Skin of body (tissue), 3 donors: ENCODE data around the gene KRT36. TPM values are rescaled to one million over a fixed set of nuclear protein-coding genes. Genes with fewer than 3 reads are reported as not detected.
A peak's percentile ranks its signal among the peaks of the same experiment; 100 is the strongest.

Experiments used
- DNase-seq: peaks from one replicate; lab custom pipeline; 2025; lab: John Stamatoyannopoulos, UW
- small RNA-seq: library from RNA; depleted of rRNA; stranded (forward); fragments of <200 nt; gene quantifications from one replicate; pipeline ENCODE3, GENCODE V24; 2014; ENCODE audit warnings: low replicate concordance
- total RNA-seq: library from RNA; depleted of rRNA; stranded (reverse); fragments of >200 nt; gene quantifications from one replicate; pipeline ENCODE4 v1.2.3, GENCODE V29; 2014

The KRT36 gene
- total RNA-seq, 1 donor from 2014 or later, result 1.9 TPM

DNA sequence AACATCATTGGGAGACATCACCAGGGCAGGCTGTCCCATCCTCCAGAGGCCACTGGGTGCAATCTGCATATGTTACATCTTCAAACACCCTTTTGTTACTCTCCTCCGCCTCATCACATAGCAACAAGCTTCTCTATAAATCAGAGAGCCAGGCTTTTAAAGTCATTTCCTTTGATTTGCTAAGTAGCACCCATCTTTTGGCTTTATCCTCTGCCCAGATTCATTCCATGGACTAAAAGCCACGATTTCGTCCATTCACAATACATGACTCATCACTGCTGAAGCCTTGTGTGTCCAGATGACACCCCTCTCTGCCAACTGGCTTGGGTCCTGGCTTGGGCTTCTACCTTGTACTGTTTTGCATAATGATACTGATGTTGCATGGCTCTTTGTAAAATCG lies 47.0 kb downstream of the KRT36 start:
- DNase-seq, result no peak

- no peak for DNase-seq
These were observed 49.1 kb downstream of the KRT36 start, which contains the start of gene KRT38 for GRCh38 chr17:41440531-41441033. Gene KRT38 (minus strand): TSS chr17:41440983. CDS start chr17:41440921, 62 bp downstream.

DNA sequence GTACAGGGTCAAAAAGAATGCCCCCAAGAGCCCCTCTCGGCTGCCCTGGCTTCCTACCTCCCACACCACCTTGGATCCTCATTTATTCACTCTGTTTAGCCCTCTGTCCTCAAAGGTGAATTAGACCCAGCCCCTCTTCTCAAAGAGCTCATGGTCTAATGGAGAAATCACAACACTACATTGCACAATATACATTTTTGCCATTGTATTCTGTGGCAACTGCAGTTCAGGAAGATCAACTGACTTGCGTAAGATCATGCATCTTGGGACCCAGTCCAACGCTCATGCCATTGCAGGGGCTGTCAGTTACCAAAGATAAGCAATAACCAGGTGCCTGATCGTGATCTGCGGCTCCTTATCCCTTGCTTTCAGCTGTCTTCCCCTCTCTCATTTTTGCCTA lies 50.3 kb downstream of the KRT36 start:
- no peak for DNase-seq

DNA sequence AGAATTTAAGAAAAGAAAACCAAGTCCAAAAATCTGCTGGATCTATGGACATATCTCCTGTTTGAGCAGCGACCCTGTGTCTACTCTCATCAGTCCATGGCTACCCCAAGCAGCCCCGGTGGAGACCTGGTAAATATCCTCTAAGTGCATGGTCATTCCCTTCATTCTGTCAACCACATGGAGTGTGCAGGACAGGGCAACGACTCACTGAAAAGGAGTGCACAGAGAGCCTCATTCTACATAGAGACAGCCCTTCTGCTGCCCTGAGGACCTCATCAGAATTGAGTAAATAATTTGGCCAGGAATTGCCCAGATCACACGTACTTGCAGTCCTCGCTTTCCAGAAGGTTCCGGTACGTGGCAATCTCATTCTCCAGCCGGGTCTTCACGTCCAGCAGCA lies 51.9 kb downstream of the KRT36 start:
- no peak for DNase-seq

GRCh38 chr17:41437254-41437653 lies 52.5 kb downstream of the KRT36 start:
- no peak for DNase-seq

Small RNA genes lying within 50 kb of the gene (small RNA-seq; reads per million reads assigned to genes)
- gene RNU2-32P, result 0.92 reads per million, percentile 77 among the genes with 10 or more reads in this experiment

Other genes with a start within 250 kb of the KRT36 start
- gene KRTAP9-4, start 240.2 kb downstream of the KRT36 start, total RNA-seq, result 6.5 TPM
- gene KRTAP9-9, start 234.5 kb downstream of the KRT36 start, total RNA-seq, result 2.6 TPM
- gene KRTAP9-6, start 224.5 kb downstream of the KRT36 start, total RNA-seq, result not detected
- gene KRTAP9-7, start 214.2 kb downstream of the KRT36 start, total RNA-seq, result not detected
- 0.39 TPM for gene KRTAP29-1, start 187.1 kb downstream of the KRT36 start, total RNA-seq
- gene KRTAP16-1, start 180.6 kb downstream of the KRT36 start, total RNA-seq, result 4.5 TPM
- gene KRTAP17-1, start 174.2 kb downstream of the KRT36 start, total RNA-seq, result 7.9 TPM
- gene KRT33A, start 139.1 kb downstream of the KRT36 start, total RNA-seq, result 22.0 TPM
- gene KRT33B, start 120.1 kb downstream of the KRT36 start, total RNA-seq, result 7.7 TPM
- 19.5 TPM for gene KRT34, start 107.6 kb downstream of the KRT36 start, total RNA-seq
- 52.1 TPM for gene KRT31, start 92.3 kb downstream of the KRT36 start, total RNA-seq
- gene KRT37, start 65.3 kb downstream of the KRT36 start, total RNA-seq, result 0.99 TPM
- gene KRT38, start 48.9 kb downstream of the KRT36 start, total RNA-seq, result 7.2 TPM
- gene KRT32, start 22.5 kb downstream of the KRT36 start, total RNA-seq, result 28.0 TPM
- 31.5 TPM for gene KRT35, start 8.8 kb downstream of the KRT36 start, total RNA-seq
- 2.9 TPM for gene KRT13, start 15.7 kb upstream of the KRT36 start, total RNA-seq
- 348 TPM for gene KRT15, start 29.0 kb upstream of the KRT36 start, total RNA-seq
- 75.9 TPM for gene KRT19, start 38.4 kb upstream of the KRT36 start, total RNA-seq
- gene KRT9, start 82.1 kb upstream of the KRT36 start, total RNA-seq, result 0.79 TPM
- 763 TPM for gene KRT14, start 97.0 kb upstream of the KRT36 start, total RNA-seq
- gene KRT16, start 122.9 kb upstream of the KRT36 start, total RNA-seq, result 142 TPM
- gene KRT17, start 134.7 kb upstream of the KRT36 start, total RNA-seq, result 1,205 TPM
- gene EIF1, start 199.0 kb upstream of the KRT36 start, total RNA-seq, result 136 TPM
- not detected for gene GAST, start 222.4 kb upstream of the KRT36 start, total RNA-seq
- 0.49 TPM for gene HAP1, start 244.7 kb upstream of the KRT36 start, total RNA-seq